ENCODE data around the gene FAM72A. TPM values are rescaled to one million over a fixed set of nuclear protein-coding genes. Genes with fewer than 3 reads are reported as not detected.
A peak's percentile ranks its signal among the peaks of the same experiment; 100 is the strongest.
"Not testable (repeated sequence)": the region's sequence is repeated elsewhere in the genome, so short reads cannot be mapped to it uniquely, and the experiment has no call there.

FAM72A gene
- total RNA-seq, 1 donor from 2014 or later, result 8.8 TPM

DNA sequence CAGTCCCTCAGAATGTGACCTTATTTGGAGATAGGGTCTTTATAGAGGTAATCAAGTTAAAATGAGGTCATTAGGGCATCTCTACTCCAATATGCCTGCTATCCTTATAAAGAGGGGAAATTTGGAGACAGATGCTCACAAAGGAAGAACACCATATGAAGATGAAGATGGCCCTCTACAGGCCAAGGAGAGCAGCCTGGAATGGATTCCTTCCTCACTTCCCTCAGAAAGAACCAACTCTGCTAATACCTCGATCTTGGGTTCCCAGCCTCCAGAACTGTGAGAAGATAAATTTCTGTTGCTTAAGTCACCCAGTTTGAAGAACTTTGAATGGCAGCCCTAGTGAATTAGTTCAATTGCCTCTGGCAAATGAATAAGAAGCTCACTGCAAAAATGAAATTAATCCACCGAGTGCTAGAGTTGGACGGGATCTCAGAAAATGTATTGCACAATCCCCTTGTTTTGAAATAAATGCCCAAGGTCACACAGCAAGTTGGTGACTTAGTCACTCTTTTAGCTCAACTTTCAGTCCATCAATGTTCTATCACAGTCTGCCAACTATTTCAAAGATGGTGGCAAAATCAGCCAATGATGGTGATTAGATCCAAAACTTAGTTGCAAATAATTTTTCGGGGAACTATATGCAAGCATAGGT, 27.1 kb downstream of the FAM72A start:
- not testable (repeated sequence) for H4K20me1 ChIP-seq (ENCODE audit: insufficient read depth, low read length); FAIRE-seq; H3K27me3 ChIP-seq (ENCODE audit: insufficient read depth, low read length); H3K9ac ChIP-seq (ENCODE audit: low read length); H3K4me3 Mint-ChIP-seq (ENCODE audit: unreplicated experiment); H3K9me3 ChIP-seq (ENCODE audit: insufficient read depth, low read depth, low read length); H3K27ac ChIP-seq (ENCODE audit: low read depth, low read length); H3K4me3 ChIP-seq (ENCODE audit: insufficient read depth, low read depth, low read length); H3K27me3 Mint-ChIP-seq (ENCODE audit: low read depth, unreplicated experiment); H3K79me2 ChIP-seq (ENCODE audit: insufficient read depth, low read length); H3K36me3 ChIP-seq (ENCODE audit: insufficient read depth, low read length); H3K36me3 Mint-ChIP-seq (ENCODE audit: low read depth, unreplicated experiment); H3K27ac Mint-ChIP-seq (ENCODE audit: unreplicated experiment); H3K4me1 Mint-ChIP-seq (ENCODE audit: low read depth, unreplicated experiment); H3K9me3 Mint-ChIP-seq (ENCODE audit: unreplicated experiment); H3K4me1 ChIP-seq (ENCODE audit: insufficient read depth, low read length); H2AFZ ChIP-seq (ENCODE audit: low read depth, low read length)
- peak overlapping the region; percentile 39 for H3K4me2 ChIP-seq (ENCODE audit: low read length)
- peak; percentile 40 for DNase-seq (ENCODE audit: low read depth)

DNA sequence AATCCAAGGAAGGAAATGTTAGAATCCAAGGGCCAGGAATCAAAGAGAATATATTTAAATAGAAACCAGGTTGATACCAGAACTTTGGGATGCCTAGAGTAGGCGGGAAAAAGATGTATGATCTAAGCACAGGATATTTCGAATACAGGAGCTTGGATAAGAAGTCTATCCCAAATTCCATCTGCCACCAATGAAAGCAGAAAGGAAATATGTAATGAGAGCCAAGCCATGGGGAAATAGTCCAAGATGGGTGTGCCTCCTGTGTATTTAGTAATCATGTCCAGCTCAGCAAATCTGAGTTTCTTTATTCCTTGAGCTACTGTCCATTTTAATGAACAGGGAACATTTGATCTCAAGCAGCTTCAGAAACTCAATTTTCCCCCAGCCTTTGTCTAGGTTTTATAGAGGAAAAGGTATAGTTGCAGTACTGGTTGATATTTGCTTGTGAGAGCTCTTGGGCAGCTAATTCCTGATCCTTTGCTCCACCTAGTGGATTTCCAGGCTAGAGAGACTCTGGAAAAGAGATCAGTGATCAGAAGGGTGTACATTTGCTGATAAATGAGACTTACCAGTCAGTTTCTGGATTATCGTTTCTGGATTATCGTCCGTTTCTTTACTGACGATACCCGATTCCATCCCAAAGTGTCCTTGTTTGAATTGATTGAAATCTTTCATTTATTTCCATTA, 28.3 kb downstream of the FAM72A start:
- not testable (repeated sequence) for H3K4me3 ChIP-seq (ENCODE audit: insufficient read depth, low read depth, low read length); H3K27me3 Mint-ChIP-seq (ENCODE audit: low read depth, unreplicated experiment); H3K4me3 Mint-ChIP-seq (ENCODE audit: unreplicated experiment); H3K4me1 ChIP-seq (ENCODE audit: insufficient read depth, low read length); FAIRE-seq; H3K9me3 ChIP-seq (ENCODE audit: insufficient read depth, low read depth, low read length); H3K4me1 Mint-ChIP-seq (ENCODE audit: low read depth, unreplicated experiment); H3K27ac Mint-ChIP-seq (ENCODE audit: unreplicated experiment); H3K27ac ChIP-seq (ENCODE audit: low read depth, low read length); H3K79me2 ChIP-seq (ENCODE audit: insufficient read depth, low read length); H3K4me2 ChIP-seq (ENCODE audit: low read length); H3K36me3 ChIP-seq (ENCODE audit: insufficient read depth, low read length); H3K9me3 Mint-ChIP-seq (ENCODE audit: unreplicated experiment); H3K9ac ChIP-seq (ENCODE audit: low read length); H2AFZ ChIP-seq (ENCODE audit: low read depth, low read length); H3K36me3 Mint-ChIP-seq (ENCODE audit: low read depth, unreplicated experiment); DNase-seq (ENCODE audit: low read depth); H4K20me1 ChIP-seq (ENCODE audit: insufficient read depth, low read length); H3K27me3 ChIP-seq (ENCODE audit: insufficient read depth, low read length)

DNA sequence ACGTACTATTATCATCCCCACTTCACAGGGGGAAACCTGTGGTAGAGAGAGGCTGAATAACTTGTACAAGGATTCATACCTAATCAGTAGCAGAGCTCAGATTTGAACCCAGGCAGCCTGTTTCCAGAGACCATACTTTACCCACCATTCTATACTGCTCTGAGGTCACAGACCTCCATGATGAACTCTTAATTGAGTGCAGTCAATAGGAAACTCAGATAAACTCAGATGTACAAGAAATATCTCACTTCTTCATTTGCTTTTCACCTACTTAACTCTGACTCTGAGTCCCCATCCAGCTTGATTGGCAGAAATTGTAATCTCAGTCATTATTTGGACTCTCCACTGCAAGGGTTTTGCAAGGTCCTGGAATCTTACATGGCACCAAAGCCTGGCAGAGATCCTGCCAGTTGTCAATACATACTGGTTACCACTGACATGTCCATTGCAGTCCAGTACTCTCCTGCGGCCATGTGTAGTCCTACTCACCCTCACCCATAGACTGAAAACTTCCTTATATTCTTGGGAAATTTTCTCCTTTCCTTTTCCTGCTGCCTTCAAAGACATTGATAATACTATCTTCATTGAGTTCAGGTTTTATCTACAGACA, 29.4 kb downstream of the FAM72A start:
- H3K4me1 Mint-ChIP-seq (ENCODE audit: low read depth, unreplicated experiment); H3K27me3 Mint-ChIP-seq (ENCODE audit: low read depth, unreplicated experiment): not testable (repeated sequence)

DNA sequence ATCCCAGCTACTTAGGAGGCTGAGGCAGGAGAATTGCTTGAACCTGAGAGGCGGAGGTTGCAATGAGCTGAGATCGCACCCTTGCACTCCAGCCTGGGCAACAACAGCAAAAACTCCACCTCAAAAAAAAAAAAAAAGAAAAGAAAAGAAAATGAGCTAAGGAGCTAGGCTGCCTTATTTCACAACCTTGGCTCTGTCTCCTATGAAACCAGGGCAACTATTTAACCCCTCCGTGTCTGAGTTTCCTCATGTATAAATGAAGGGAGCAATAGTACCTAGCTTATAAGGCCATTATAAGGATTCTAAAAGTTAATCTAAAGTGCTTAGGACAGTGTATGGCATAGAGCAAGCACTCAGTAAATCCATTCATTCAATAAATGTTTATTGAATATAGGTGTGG, 32.8 kb downstream of the FAM72A start:
- not testable (repeated sequence) for H4K20me1 ChIP-seq (ENCODE audit: insufficient read depth, low read length); H3K79me2 ChIP-seq (ENCODE audit: insufficient read depth, low read length); H3K36me3 Mint-ChIP-seq (ENCODE audit: low read depth, unreplicated experiment); H3K4me3 Mint-ChIP-seq (ENCODE audit: unreplicated experiment); H3K36me3 ChIP-seq (ENCODE audit: insufficient read depth, low read length); H3K27ac ChIP-seq (ENCODE audit: low read depth, low read length); H2AFZ ChIP-seq (ENCODE audit: low read depth, low read length); H3K4me3 ChIP-seq (ENCODE audit: insufficient read depth, low read depth, low read length); H3K9me3 Mint-ChIP-seq (ENCODE audit: unreplicated experiment); H3K27ac Mint-ChIP-seq (ENCODE audit: unreplicated experiment); H3K9me3 ChIP-seq (ENCODE audit: insufficient read depth, low read depth, low read length); H3K4me1 Mint-ChIP-seq (ENCODE audit: low read depth, unreplicated experiment); H3K27me3 ChIP-seq (ENCODE audit: insufficient read depth, low read length); FAIRE-seq; H3K27me3 Mint-ChIP-seq (ENCODE audit: low read depth, unreplicated experiment); H3K9ac ChIP-seq (ENCODE audit: low read length); H3K4me1 ChIP-seq (ENCODE audit: insufficient read depth, low read length); H3K4me2 ChIP-seq (ENCODE audit: low read length)
- peak; percentile 18 for DNase-seq (ENCODE audit: low read depth)

More for the DNA sequence above, 29.4 kb downstream of the FAM72A start:
- H3K27ac ChIP-seq (ENCODE audit: low read depth, low read length); H4K20me1 ChIP-seq (ENCODE audit: insufficient read depth, low read length); H3K4me3 ChIP-seq (ENCODE audit: insufficient read depth, low read depth, low read length); DNase-seq (ENCODE audit: low read depth); H3K9ac ChIP-seq (ENCODE audit: low read length); H3K4me1 ChIP-seq (ENCODE audit: insufficient read depth, low read length); H3K4me3 Mint-ChIP-seq (ENCODE audit: unreplicated experiment); H3K9me3 ChIP-seq (ENCODE audit: insufficient read depth, low read depth, low read length); H3K36me3 ChIP-seq (ENCODE audit: insufficient read depth, low read length); FAIRE-seq; H3K4me2 ChIP-seq (ENCODE audit: low read length); H3K9me3 Mint-ChIP-seq (ENCODE audit: unreplicated experiment); H3K27ac Mint-ChIP-seq (ENCODE audit: unreplicated experiment); H3K79me2 ChIP-seq (ENCODE audit: insufficient read depth, low read length); H2AFZ ChIP-seq (ENCODE audit: low read depth, low read length); H3K36me3 Mint-ChIP-seq (ENCODE audit: low read depth, unreplicated experiment); H3K27me3 ChIP-seq (ENCODE audit: insufficient read depth, low read length): not testable (repeated sequence)

DNA sequence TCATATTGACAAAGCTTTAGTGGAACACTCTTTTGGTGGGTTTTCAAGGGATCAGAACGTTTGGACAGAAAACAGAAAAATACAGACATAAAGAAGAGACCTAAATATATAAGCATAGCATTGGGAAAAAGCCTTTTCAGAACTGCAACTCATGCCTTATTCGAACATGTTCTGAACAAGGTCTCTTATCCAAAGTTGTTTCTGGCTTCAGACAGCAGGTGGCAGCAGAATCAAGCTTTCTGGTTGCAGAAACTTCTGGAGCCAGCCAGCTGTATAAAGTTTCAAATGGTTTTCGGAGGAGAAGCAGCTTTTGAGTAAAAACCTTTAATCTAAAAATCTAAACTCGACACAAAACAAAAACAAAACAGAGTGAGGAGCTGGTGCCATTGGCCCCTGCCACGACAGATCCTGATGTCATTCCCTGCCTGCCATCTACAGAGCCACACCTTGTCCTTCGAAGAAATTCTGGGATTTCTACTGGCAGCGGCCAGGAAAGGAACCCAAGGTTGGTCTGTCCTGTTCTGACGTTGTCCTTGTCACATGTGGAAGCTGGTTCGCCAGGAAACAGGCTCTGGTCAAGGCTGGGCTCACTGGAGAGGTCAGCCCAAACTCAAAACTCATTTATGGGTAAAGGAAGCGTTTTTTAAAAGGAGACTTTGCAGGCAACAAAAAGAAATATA, 35.1 kb downstream of the FAM72A start:
- not testable (repeated sequence) for H3K4me1 Mint-ChIP-seq (ENCODE audit: low read depth, unreplicated experiment); H2AFZ ChIP-seq (ENCODE audit: low read depth, low read length); H3K4me3 Mint-ChIP-seq (ENCODE audit: unreplicated experiment); DNase-seq (ENCODE audit: low read depth); H3K9me3 Mint-ChIP-seq (ENCODE audit: unreplicated experiment); H3K36me3 Mint-ChIP-seq (ENCODE audit: low read depth, unreplicated experiment); H3K4me3 ChIP-seq (ENCODE audit: insufficient read depth, low read depth, low read length); H3K27me3 ChIP-seq (ENCODE audit: insufficient read depth, low read length); H3K4me2 ChIP-seq (ENCODE audit: low read length); H3K9ac ChIP-seq (ENCODE audit: low read length); H3K79me2 ChIP-seq (ENCODE audit: insufficient read depth, low read length); H4K20me1 ChIP-seq (ENCODE audit: insufficient read depth, low read length); H3K36me3 ChIP-seq (ENCODE audit: insufficient read depth, low read length); FAIRE-seq; H3K4me1 ChIP-seq (ENCODE audit: insufficient read depth, low read length); H3K27ac ChIP-seq (ENCODE audit: low read depth, low read length); H3K27ac Mint-ChIP-seq (ENCODE audit: unreplicated experiment); H3K27me3 Mint-ChIP-seq (ENCODE audit: low read depth, unreplicated experiment); H3K9me3 ChIP-seq (ENCODE audit: insufficient read depth, low read depth, low read length)
